Measurements from ENCODE around the gene PTPN18.

GRCh38 chr2:130370490-130370889 lies 14.6 kb downstream of the PTPN18 start:
- TF ChIP-seq EZH2 (IDR thresholded peaks at IDR 0.05; ENCODE audit: insufficient read depth, low read length) (no peak), CTCF (IDR thresholded peaks at IDR 0.05; ENCODE audit: insufficient read depth, low read depth, low read length) (no peak)

Measured in astrocyte (in vitro differentiated cells and primary cell).